C1 segment of cervical spinal cord (tissue), 14 donors: ENCODE data around the gene FAM156A.
"Not testable (repeated sequence)": the region's sequence is repeated elsewhere in the genome, so short reads cannot be mapped to it uniquely, and the experiment has no call there.

Experiments used
- DNase-seq, 14 donors: peaks; one replicate each; lab custom pipeline; 2025; lab: John Stamatoyannopoulos, UW

The FAM156A gene

GRCh38 chrX:52905531-52905930 is 52.8 kb downstream of the FAM156A start:
- DNase-seq, result not testable (repeated sequence)
